Tibial nerve (tissue), 4 donors: ENCODE results near the gene PSMD9. TPM values are rescaled to one million over a fixed set of nuclear protein-coding genes. Genes with fewer than 3 reads are reported as not detected.
"Not testable (repeated sequence)": the region's sequence is repeated elsewhere in the genome, so short reads cannot be mapped to it uniquely, and the experiment has no call there.

ENCODE experiments used
- DNase-seq, 2 donors: peaks; one replicate each; pipeline ENCODE4 v3.0.0-alpha.2; 2019; ENCODE audit warnings: low spot score in 2 of 2
- H3K27ac ChIP-seq, 4 donors: fragments of 200-600 bp; sonication (generic) in 3 of 4; one replicate each; pipeline ENCODE4 v1.5.1; 2017 to 2019; ENCODE audit warnings: mild to moderate bottlenecking in 1 of 4
- H3K27me3 ChIP-seq, 2 donors: fragments of 200-600 bp; sonication (generic) in 1 of 2; one replicate each; pipeline versions ENCODE4 v1.5.1 to v1.6.0; 2017 to 2019
- H3K36me3 ChIP-seq, 3 donors: fragments of 200-600 bp; sonication (generic); one replicate each; pipeline ENCODE4 v1.5.1; 2018 to 2019
- H3K4me1 ChIP-seq, 4 donors: fragments of 200-600 bp; sonication (generic) in 3 of 4; one replicate each; pipeline ENCODE4 v1.5.1; 2017 to 2019
- H3K4me3 ChIP-seq, 4 donors: fragments of 200-600 bp; sonication (generic) in 3 of 4; one replicate each; pipeline ENCODE4 v1.5.1; 2017 to 2019; ENCODE audit warnings: mild to moderate bottlenecking in 1 of 4, moderate library complexity in 1 of 4
- H3K9me3 ChIP-seq, 4 donors: fragments of 200-600 bp; sonication (generic) in 3 of 4; one replicate each; pipeline ENCODE4 v1.5.1; 2017 to 2019
- CTCF ChIP-seq, 5 experiments: fragments of 200-600 bp in 3 of 5; fragments of 450-650 bp in 2 of 5; sonication (generic) in 3 of 5; IDR thresholded peaks; one replicate each; pipeline ENCODE4 v1.5.1; 2016 to 2019; ENCODE audit warnings: antibody characterized with exemption in 5 of 5, mild to moderate bottlenecking in 3 of 5, moderate library complexity in 2 of 5
- EP300 ChIP-seq, 2 donors: sonication (generic); formaldehyde crosslinking; IDR thresholded peaks; one replicate each; pipeline ENCODE4 v1.6.1; 2017; ENCODE audit warnings: antibody characterized with exemption in 2 of 2, mild to moderate bottlenecking in 1 of 2
- POLR2A ChIP-seq, 2 donors: fragments of 450-650 bp; IDR thresholded peaks; one replicate each; pipeline ENCODE4 v1.6.1; 2017; ENCODE audit warnings: antibody characterized with exemption in 2 of 2, mild to moderate bottlenecking in 2 of 2, moderate library complexity in 2 of 2
- WGBS, 2 donors: methylation state at CpG; one replicate each; pipeline ENCODE4 v1.1.5; 2018; 5-methylcytosine and 5-hydroxymethylcytosine counted together
- total RNA-seq, 4 donors: library from RNA; depleted of rRNA; stranded (reverse); fragments of >200 nt; gene quantifications; one replicate each; pipeline ENCODE4 v1.1.0, GENCODE V29; 2016

The PSMD9 gene
- total RNA-seq, 4 donors from 2014 or later, result 22.4 to 47.7 (median 42.8) TPM

GRCh38 chr12:121845701-121846100 is 42.9 kb upstream of the PSMD9 start:
- Histone ChIP-seq H3K4me1 (no peaks in the 10 kb centered on the region), H3K9me3 (no peaks in the 10 kb centered on the region)

GRCh38 chr12:121849211-121849610 is 39.4 kb upstream of the PSMD9 start:
- no peaks in the 10 kb centered on the region for H3K36me3 ChIP-seq
- H3K4me1 ChIP-seq, result no peaks in the 10 kb centered on the region
- no peak for TF ChIP-seq POLR2A (IDR thresholded peaks at IDR 0.05)
- H3K4me3 ChIP-seq, result no peak overlapping the region
- no peak overlapping the region for H3K27ac ChIP-seq
- 94 to 97% methylated on average over 5 to 6 of the region's 6 CpGs for WGBS, 2 donors
- H3K27me3 ChIP-seq, result no peaks in the 10 kb centered on the region
- DNase-seq, result no peak
- H3K9me3 ChIP-seq, result no peaks in the 10 kb centered on the region

More at GRCh38 chr12:121845701-121846100, 42.9 kb upstream of the PSMD9 start:
- TF ChIP-seq POLR2A (IDR thresholded peaks at IDR 0.05), result no peak
- TF ChIP-seq CTCF (IDR thresholded peaks at IDR 0.05), result no peak
- no peak for TF ChIP-seq EP300 (IDR thresholded peaks at IDR 0.05)
- H3K27ac ChIP-seq, result no peak overlapping the region
- H3K27me3 ChIP-seq, result no peaks in the 10 kb centered on the region
- DNase-seq, result no peak
- no peaks in the 10 kb centered on the region for H3K36me3 ChIP-seq
- H3K4me3 ChIP-seq, result no peak overlapping the region
- WGBS, 2 donors, result 75 to 96% methylated on average over 1 of the region's 1 CpG

GRCh38 chr12:121849665-121850064 is 38.9 kb upstream of the PSMD9 start:
- TF ChIP-seq CTCF (IDR thresholded peaks at IDR 0.05) (no peak), EP300 (IDR thresholded peaks at IDR 0.05) (no peak), POLR2A (IDR thresholded peaks at IDR 0.05) (no peak)
- Histone ChIP-seq H3K4me1 (no peaks in the 10 kb centered on the region), H3K36me3 (no peaks in the 10 kb centered on the region)

GRCh38 chr12:121852392-121852791 is 36.2 kb upstream of the PSMD9 start:
- not testable (repeated sequence) for H3K9me3 ChIP-seq, H3K27me3 ChIP-seq, H3K36me3 ChIP-seq, H3K4me1 ChIP-seq, H3K4me3 ChIP-seq, DNase-seq, H3K27ac ChIP-seq
- 73% methylated on average over 3 of the region's 3 CpGs for WGBS, 2 donors

More at GRCh38 chr12:121849665-121850064, 38.9 kb upstream of the PSMD9 start:
- no peak overlapping the region for H3K27ac ChIP-seq
- WGBS, 2 donors, result 82 to 83% methylated on average over 7 to 13 of the region's 13 CpGs
- no peak for DNase-seq
- no peak overlapping the region for H3K4me3 ChIP-seq
- no peaks in the 10 kb centered on the region for H3K27me3 ChIP-seq
- H3K9me3 ChIP-seq, result no peaks in the 10 kb centered on the region

GRCh38 chr12:121857322-121858246 is 31.0 kb upstream of the PSMD9 start:
- Histone ChIP-seq H3K27ac (peak overlapping the region in 2 of 4 donors; percentile 62 to 87), H3K9me3 (no peaks in the 10 kb centered on the region), H3K27me3 (no peaks in the 10 kb centered on the region), H3K4me3 (no peak overlapping the region), H3K36me3 (no peaks in the 10 kb centered on the region), H3K4me1 (peaks cover 3 to 31% (median 8%) of the 10 kb centered on the region in 4 donors)
- DNase-seq, result no peak
- WGBS, 2 donors, result 65 to 80% methylated on average over 10 to 11 of the region's 11 CpGs
- no peak for TF ChIP-seq CTCF (IDR thresholded peaks at IDR 0.05)

GRCh38 chr12:121858318-121858661 is 30.3 kb upstream of the PSMD9 start:
- no peaks in the 10 kb centered on the region for H3K27me3 ChIP-seq
- no peak overlapping the region for H3K4me3 ChIP-seq
- H3K27ac ChIP-seq, result peak overlapping the region; percentile 62 to 93 (median 78)
- peaks cover 3 to 31% (median 8%) of the 10 kb centered on the region in 4 donors for H3K4me1 ChIP-seq
- H3K36me3 ChIP-seq, result no peaks in the 10 kb centered on the region
- TF ChIP-seq POLR2A (IDR thresholded peaks at IDR 0.05) (no peak), CTCF (IDR thresholded peaks at IDR 0.05) (no peak), EP300 (IDR thresholded peaks at IDR 0.05) (no peak)
- no peak for DNase-seq
- 87% methylated on average over 10 of the region's 10 CpGs for WGBS, 2 donors
- no peaks in the 10 kb centered on the region for H3K9me3 ChIP-seq
